ENCODE data around the gene AMN1.
"Not testable (repeated sequence)": the region's sequence is repeated elsewhere in the genome, so short reads cannot be mapped to it uniquely, and the experiment has no call there.

AMN1 gene

DNA sequence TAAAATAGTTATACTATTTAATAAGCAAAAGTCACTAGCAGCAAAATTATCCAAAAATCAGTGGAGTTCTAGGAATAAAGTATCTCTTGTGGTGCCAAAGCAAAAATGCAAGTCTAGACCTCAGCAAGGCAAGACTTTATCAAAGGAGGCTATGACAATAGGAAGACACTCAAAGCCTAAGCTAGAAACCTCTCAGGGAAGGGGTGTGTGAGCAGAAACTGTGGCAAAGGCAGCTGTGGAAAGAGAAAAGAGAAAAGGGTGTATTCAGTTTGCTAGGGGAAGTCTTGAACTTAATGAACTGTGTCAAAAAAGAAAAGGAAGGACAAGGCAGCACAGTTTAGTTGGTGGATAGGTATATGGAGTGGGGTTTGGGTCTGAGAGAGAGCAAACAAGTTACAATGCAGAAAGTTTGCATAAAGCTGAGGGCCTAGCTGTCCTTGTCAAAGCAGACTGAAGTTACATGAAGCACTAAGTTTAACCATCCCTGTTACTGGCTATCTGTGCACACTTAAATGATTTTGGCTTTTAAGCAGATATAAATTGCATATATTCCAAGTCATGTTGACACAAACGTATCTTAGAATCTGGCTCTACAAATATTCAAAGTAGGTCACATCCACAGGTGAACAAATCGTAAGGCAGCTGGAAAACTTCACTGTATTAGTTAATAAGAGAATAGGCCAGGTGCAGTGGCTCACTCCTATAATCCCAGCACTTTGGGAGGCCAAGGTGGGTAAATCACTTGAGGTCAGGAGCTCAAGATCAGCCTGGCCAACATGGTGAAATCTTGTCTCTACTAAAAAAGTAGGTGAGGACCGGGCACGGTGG is 31.0 kb upstream of the AMN1 start:
- FAIRE-seq: no peak
- TF ChIP-seq, protein P1, sequence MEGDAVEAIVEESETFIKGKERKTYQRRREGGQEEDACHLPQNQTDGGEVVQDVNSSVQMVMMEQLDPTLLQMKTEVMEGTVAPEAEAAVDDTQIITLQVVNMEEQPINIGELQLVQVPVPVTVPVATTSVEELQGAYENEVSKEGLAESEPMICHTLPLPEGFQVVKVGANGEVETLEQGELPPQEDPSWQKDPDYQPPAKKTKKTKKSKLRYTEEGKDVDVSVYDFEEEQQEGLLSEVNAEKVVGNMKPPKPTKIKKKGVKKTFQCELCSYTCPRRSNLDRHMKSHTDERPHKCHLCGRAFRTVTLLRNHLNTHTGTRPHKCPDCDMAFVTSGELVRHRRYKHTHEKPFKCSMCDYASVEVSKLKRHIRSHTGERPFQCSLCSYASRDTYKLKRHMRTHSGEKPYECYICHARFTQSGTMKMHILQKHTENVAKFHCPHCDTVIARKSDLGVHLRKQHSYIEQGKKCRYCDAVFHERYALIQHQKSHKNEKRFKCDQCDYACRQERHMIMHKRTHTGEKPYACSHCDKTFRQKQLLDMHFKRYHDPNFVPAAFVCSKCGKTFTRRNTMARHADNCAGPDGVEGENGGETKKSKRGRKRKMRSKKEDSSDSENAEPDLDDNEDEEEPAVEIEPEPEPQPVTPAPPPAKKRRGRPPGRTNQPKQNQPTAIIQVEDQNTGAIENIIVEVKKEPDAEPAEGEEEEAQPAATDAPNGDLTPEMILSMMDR (IDR thresholded peaks at IDR 0.05; ENCODE audit: insufficient read depth, missing control alignments): no peak
- no peak for DNase-seq (ENCODE audit: insufficient read length, low spot score)

- not testable (repeated sequence) for DNase-seq (ENCODE audit: insufficient read length, low spot score); FAIRE-seq
Observed at GRCh38 chr12:31758297-31758696, 29.5 kb upstream of the AMN1 start.

DNA sequence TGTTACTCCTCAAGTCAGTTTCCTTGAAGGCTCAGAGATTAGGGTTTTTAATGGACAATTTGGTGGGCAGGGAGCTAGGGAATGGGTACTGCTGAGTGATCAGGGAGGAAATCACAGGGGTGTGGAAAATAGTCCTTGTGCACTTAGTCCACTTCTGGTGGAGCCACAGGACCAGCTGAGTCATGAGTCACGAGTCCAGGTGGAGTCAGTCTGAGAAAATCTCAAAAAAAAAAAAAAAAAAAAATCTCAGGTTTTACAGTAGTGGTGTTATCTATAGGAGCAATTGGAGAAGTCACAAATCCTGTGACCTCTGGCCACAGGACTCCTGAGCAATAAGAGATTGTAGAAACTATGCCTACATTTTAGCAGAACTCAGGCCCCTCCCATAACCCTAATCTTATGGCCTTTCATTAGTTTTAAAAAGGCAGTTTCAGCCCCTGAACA is 28.2 kb upstream of the AMN1 start:
- DNase-seq (ENCODE audit: insufficient read length, low spot score) (no peak), FAIRE-seq (no peak)
- TF ChIP-seq, protein P1 (IDR thresholded peaks at IDR 0.05; ENCODE audit: insufficient read depth, missing control alignments): no peak

DNA sequence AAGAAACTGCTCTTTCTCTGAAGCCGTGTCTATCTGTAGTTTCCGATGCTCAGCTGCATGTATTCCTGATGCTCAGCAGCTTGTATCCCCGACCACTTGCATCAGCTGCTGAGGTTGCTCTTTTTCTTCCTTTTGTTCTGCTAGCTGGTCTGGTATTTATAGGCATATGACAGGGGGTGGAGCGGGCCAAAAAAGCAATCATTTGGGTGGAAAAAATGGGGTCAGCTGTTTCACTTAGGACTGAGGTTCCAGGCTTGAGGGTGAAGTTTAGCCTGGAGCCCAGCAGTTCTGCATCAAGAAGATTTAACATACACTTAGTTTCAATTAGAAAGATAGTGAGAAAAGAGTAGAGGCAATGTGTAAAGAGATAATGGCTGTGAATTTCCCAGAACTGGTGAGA is 23.6 kb upstream of the AMN1 start:
- DNase-seq (ENCODE audit: insufficient read length, low spot score): no peak
- TF ChIP-seq, protein P1 (IDR thresholded peaks at IDR 0.05; ENCODE audit: insufficient read depth, missing control alignments): no peak
- FAIRE-seq: no peak

DNA sequence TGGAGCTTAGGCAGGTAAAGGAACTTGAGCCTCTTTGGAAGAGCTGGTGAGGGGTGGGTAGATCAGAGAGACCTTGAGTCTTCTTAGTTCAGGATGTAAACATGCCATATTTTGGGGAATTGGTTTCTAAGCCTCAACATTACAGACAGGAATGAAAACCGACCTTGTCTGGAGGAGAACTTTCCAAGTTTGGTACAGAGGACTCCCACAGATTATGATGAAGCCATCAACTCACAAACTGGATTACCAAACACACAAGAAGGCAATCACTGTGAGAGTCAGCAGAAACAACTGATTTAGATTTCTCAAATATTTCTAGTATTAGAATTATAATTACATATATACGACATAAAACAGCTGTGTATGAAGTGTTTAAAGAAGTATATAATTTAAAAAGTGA is 22.3 kb upstream of the AMN1 start:
- FAIRE-seq: no peak
- DNase-seq (ENCODE audit: insufficient read length, low spot score): no peak
- TF ChIP-seq, protein P1 (IDR thresholded peaks at IDR 0.05; ENCODE audit: insufficient read depth, missing control alignments): no peak

DNA sequence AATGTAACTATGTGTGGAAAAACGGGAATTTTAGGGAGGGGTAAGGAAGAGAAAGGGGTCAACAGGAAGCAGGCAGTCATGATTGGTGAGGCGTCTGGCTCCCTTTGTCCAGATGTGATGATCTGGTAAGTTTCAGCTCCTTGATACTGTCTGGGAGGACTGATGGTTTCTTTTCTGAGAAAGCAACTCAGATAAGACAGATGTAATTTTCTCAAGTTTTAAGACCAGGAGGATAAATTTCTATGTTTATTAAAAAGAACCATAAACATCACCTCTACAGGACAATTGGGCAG is 21.9 kb upstream of the AMN1 start:
- TF ChIP-seq, protein P1 (IDR thresholded peaks at IDR 0.05; ENCODE audit: insufficient read depth, missing control alignments): no peak
- DNase-seq (ENCODE audit: insufficient read length, low spot score) (no peak), FAIRE-seq (no peak)

DNA sequence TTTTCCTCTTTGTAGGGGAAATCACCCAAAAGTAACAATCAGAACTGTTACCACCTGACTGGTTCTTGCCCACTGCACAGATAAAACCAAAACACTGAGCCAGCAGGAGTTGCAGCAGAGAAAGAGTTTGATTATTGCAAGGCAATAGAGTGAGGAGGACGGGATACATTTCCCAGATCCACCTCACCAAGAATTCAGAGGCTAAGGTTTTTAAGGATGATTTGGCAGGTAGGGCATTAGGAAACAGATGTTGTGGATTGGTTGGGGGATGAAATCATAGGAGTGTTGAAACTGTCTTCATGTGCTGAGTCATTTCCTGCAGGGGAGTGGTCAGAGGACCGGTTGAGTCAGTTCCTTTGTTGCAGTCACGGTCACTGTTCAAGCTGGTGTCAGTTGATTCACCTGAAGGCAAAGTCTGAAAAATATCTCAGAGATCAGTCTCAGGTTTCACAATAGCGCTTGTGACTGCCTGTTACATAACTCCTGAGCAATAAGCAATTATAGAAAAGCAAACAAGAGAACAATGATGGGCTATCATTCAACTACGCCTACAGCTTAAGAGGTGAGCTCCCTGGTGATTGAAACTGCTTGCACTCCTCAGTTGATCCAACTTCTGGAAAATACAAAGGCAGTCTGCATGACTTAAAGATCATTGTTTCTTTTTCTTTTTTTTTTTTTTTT is 20.3 kb upstream of the AMN1 start:
- TF ChIP-seq, protein P1 (IDR thresholded peaks at IDR 0.05; ENCODE audit: insufficient read depth, missing control alignments): no peak
- FAIRE-seq: no peak
- no peak for DNase-seq (ENCODE audit: insufficient read length, low spot score)
